ENCODE results near the gene CCDC112. TPM values are rescaled to one million over a fixed set of nuclear protein-coding genes. Genes with fewer than 3 reads are reported as not detected.

The CCDC112 gene
- total and polyA plus RNA-seq, 2 donors (not counting 3 experiments of a cell fraction or from before 2014, with no cell fraction given) = 2.4 to 9.6 TPM

DNA sequence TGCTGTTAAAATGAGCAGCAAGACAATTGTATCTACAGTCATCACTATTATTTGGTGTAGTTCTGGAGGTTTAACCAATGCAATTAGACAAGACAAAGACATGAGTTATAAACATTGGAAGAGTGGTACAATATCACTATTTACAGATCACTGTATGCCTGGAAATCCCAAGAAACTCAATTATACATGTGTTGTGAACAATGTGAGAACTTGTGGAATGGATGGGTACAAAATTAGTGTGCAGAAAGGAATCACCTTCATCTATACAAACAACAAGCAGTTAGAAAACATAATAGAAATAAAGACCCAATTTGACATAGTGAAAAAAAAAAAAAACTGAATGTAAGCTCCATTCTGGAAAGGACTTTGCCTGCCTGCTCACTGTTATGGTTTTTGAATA, 12.4 kb upstream of the CCDC112 start:
- H3K36me3 ChIP-seq (ENCODE audit: control insufficient read depth in 2 of 2, extremely low read depth in 1 of 2, insufficient read depth in 2 of 2, low read length in 2 of 2) = no peaks in the 10 kb centered on the region
- no peaks in the 10 kb centered on the region for H3K9me1 ChIP-seq (replicated peaks; ENCODE audit: control insufficient read depth, extremely low read depth, insufficient read depth, low read length)
- no peaks in the 10 kb centered on the region for H3K4me1 ChIP-seq (ENCODE audit: control insufficient read depth, extremely low read depth, insufficient read depth, low read length)
- ChIA-PET POLR2A (no interaction called here), CTCF (interaction anchor here (0.6 to 5.6 kb wide), 51 partner anchors 10 to 1697 kb away, joined by 3 to 98 read pairs (median 4); partner anchors contain the start of genes ARL14EPL, CCDC112, FEM1C and TICAM2)
- no peak overlapping the region for H2AFZ ChIP-seq (ENCODE audit: low read depth, low read length)
- H3K27me3 ChIP-seq (ENCODE audit: control insufficient read depth in 2 of 2, insufficient read depth in 2 of 2, low read length in 2 of 2) = no peaks in the 10 kb centered on the region
- TF ChIP-seq, protein P1, sequence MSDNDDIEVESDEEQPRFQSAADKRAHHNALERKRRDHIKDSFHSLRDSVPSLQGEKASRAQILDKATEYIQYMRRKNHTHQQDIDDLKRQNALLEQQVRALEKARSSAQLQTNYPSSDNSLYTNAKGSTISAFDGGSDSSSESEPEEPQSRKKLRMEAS (IDR thresholded peaks at IDR 0.05; ENCODE audit: insufficient read depth, insufficient read length) = no peak
- TF ChIP-seq MYC (IDR thresholded peaks at IDR 0.05; ENCODE audit: low read depth, low read length) = no peak
- TF ChIP-seq JUN (IDR thresholded peaks at IDR 0.05; ENCODE audit: borderline replicate concordance, insufficient read depth, insufficient read length, low read depth) = no peak
- TF ChIP-seq, protein P2, sequence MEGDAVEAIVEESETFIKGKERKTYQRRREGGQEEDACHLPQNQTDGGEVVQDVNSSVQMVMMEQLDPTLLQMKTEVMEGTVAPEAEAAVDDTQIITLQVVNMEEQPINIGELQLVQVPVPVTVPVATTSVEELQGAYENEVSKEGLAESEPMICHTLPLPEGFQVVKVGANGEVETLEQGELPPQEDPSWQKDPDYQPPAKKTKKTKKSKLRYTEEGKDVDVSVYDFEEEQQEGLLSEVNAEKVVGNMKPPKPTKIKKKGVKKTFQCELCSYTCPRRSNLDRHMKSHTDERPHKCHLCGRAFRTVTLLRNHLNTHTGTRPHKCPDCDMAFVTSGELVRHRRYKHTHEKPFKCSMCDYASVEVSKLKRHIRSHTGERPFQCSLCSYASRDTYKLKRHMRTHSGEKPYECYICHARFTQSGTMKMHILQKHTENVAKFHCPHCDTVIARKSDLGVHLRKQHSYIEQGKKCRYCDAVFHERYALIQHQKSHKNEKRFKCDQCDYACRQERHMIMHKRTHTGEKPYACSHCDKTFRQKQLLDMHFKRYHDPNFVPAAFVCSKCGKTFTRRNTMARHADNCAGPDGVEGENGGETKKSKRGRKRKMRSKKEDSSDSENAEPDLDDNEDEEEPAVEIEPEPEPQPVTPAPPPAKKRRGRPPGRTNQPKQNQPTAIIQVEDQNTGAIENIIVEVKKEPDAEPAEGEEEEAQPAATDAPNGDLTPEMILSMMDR (IDR thresholded peaks at IDR 0.05; ENCODE audit: extremely low read depth in 1 of 2, insufficient read depth in 1 of 2, low read depth in 1 of 2, low read length in 2 of 2) = no peak
- H3K4me2 ChIP-seq (ENCODE audit: insufficient read depth, low read length) = no peak overlapping the region
- DNase-seq (ENCODE audit: low read depth, low spot score) = no peak
- intact Hi-C loops (cut with micrococcal nuclease) = loop anchor here (1.0 to 5.0 kb wide), 4 partner anchors 265 to 760 kb away; no protein-coding TSS in a partner anchor
- no peaks in the 10 kb centered on the region for H3K79me2 ChIP-seq (ENCODE audit: control insufficient read depth, insufficient read depth, low read length)
- dilution Hi-C loops (cut with MboI; ENCODE audit: extremely low pct_ligation_motif_present, low sequenced_read_pairs) = loop anchor here (25.0 kb wide), 1 partner anchor 228 kb away; the partner anchor contains the start of gene FEM1C
- no peak overlapping the region for H3K27ac ChIP-seq (ENCODE audit: insufficient read depth, low read depth, low read length)
- no peak overlapping the region for H3K4me3 ChIP-seq (replicated peaks in 1 of 3; ENCODE audit: insufficient read depth in 1 of 3, low read depth in 1 of 3, low read length in 3 of 3)
- FAIRE-seq = no peak
- H3K9ac ChIP-seq (replicated peaks; ENCODE audit: extremely low read depth, insufficient read depth, low read length) = no peak overlapping the region
- H3K9me3 ChIP-seq (replicated peaks; ENCODE audit: control insufficient read depth, insufficient read depth, low read length) = no peaks in the 10 kb centered on the region
- BruUV-seq (replicated peaks) = no TSS peak
- H4K20me1 ChIP-seq (replicated peaks; ENCODE audit: control insufficient read depth, extremely low read depth, insufficient read depth, low read length) = no peaks in the 10 kb centered on the region

All from endothelial cell of umbilical vein (primary cell).